Stimulated activated effector memory CD8-positive, alpha-beta T cell treated with anti-CD3 and anti-CD28 coated beads, Interleukin-12 subunit alpha, Interleukin-12 subunit beta, amount 100 ng/mL, for 72 hours (primary cell): ENCODE data around the gene FAM193B.
"Not testable (repeated sequence)": the region's sequence is repeated elsewhere in the genome, so short reads cannot be mapped to it uniquely, and the experiment has no call there.

ENCODE experiments used
- ATAC-seq: fragments of 150-1000 bp; cut with Tn5 transposase; 2 replicates; pipeline ENCODE4 v1.10.0; 2021
- DNase-seq, 2 donors: peaks; one replicate each; pipeline ENCODE4 v3.0.0; 2021 to 2022; ENCODE audit warnings: low spot score in 2 of 2
- H3K27ac Mint-ChIP-seq: one replicate; pipeline ENCODE4 v1.8.0; 2022; ENCODE audit warnings: mild to moderate bottlenecking, mixed read lengths
- H3K36me3 Mint-ChIP-seq: one replicate; pipeline ENCODE4 v1.8.0; 2022; ENCODE audit warnings: mild to moderate bottlenecking, mixed read lengths
- H3K4me1 Mint-ChIP-seq: one replicate; pipeline ENCODE4 v1.8.0; 2022; ENCODE audit warnings: mixed read lengths
- H3K4me3 Mint-ChIP-seq: one replicate; pipeline ENCODE4 v1.8.0; 2022; ENCODE audit warnings: mild to moderate bottlenecking, mixed read lengths
- H3K9me3 Mint-ChIP-seq: one replicate; pipeline ENCODE4 v1.8.0; 2022; ENCODE audit warnings: mixed read lengths

FAM193B gene

GRCh38 chr5:177485753-177486152, 68.6 kb downstream of the FAM193B start:
- ATAC-seq, H3K9me3 Mint-ChIP-seq, DNase-seq, H3K4me3 Mint-ChIP-seq, H3K27ac Mint-ChIP-seq: not testable (repeated sequence)
- Mint-ChIP-seq H3K4me1 (peaks cover 19% of the 10 kb centered on the region), H3K36me3 (peaks cover 64% of the 10 kb centered on the region)

- Mint-ChIP-seq H3K4me3 (no peak overlapping the region), H3K27ac (peak overlapping the region; percentile 79), H3K4me1 (peaks cover 15% of the 10 kb centered on the region), H3K36me3 (peaks cover 57% of the 10 kb centered on the region), H3K9me3 (no peaks in the 10 kb centered on the region)
- no peak for DNase-seq
- ATAC-seq = no peak
Measured at GRCh38 chr5:177484902-177485549, 69.3 kb downstream of the FAM193B start.

GRCh38 chr5:177483994-177484901, 70.1 kb downstream of the FAM193B start:
- Mint-ChIP-seq H3K9me3 (no peaks in the 10 kb centered on the region), H3K4me3 (no peak overlapping the region), H3K36me3 (peaks cover 62% of the 10 kb centered on the region), H3K27ac (peak overlapping the region; percentile 79), H3K4me1 (peaks cover 20% of the 10 kb centered on the region)
- ATAC-seq = peak; percentile 3
- DNase-seq = no peak

- Mint-ChIP-seq H3K4me3 (no peak overlapping the region), H3K27ac (no peak overlapping the region), H3K9me3 (no peaks in the 10 kb centered on the region), H3K36me3 (peaks cover 60% of the 10 kb centered on the region), H3K4me1 (peaks cover 29% of the 10 kb centered on the region)
- no peak for ATAC-seq
- DNase-seq = no peak
Measured at GRCh38 chr5:177483042-177483441, 71.3 kb downstream of the FAM193B start.

- DNase-seq = no peak
- Mint-ChIP-seq H3K27ac (no peak overlapping the region), H3K36me3 (peaks cover 53% of the 10 kb centered on the region), H3K4me1 (peaks cover 34% of the 10 kb centered on the region), H3K9me3 (no peaks in the 10 kb centered on the region), H3K4me3 (no peak overlapping the region)
- no peak for ATAC-seq
Measured at GRCh38 chr5:177482359-177482795, 72.0 kb downstream of the FAM193B start.

GRCh38 chr5:177479774-177480173, 74.6 kb downstream of the FAM193B start:
- Mint-ChIP-seq H3K36me3 (peaks cover 29% of the 10 kb centered on the region), H3K9me3 (no peaks in the 10 kb centered on the region), H3K4me1 (peaks cover 48% of the 10 kb centered on the region), H3K27ac (peak overlapping the region; percentile 98), H3K4me3 (no peak overlapping the region)
- ATAC-seq (no peak), DNase-seq (no peak)

- Mint-ChIP-seq H3K4me3 (peak overlapping the region; percentile 42), H3K27ac (peak overlapping the region; percentile 98), H3K4me1 (peaks cover 49% of the 10 kb centered on the region), H3K36me3 (peaks cover 27% of the 10 kb centered on the region), H3K9me3 (no peaks in the 10 kb centered on the region)
- ATAC-seq = peak; percentile 75
- DNase-seq = peak in 1 of 2 donors; percentile 66
Measured at GRCh38 chr5:177478711-177479646, 75.4 kb downstream of the FAM193B start.

GRCh38 chr5:177477701-177478477, 76.5 kb downstream of the FAM193B start:
- Mint-ChIP-seq H3K36me3 (peaks cover 23% of the 10 kb centered on the region), H3K4me1 (peaks cover 53% of the 10 kb centered on the region), H3K4me3 (no peak overlapping the region), H3K27ac (peak overlapping the region; percentile 98), H3K9me3 (no peaks in the 10 kb centered on the region)
- ATAC-seq (no peak), DNase-seq (no peak)

- ATAC-seq (no peak), DNase-seq (no peak)
- Mint-ChIP-seq H3K27ac (peak overlapping the region; percentile 69), H3K36me3 (peaks cover 19% of the 10 kb centered on the region), H3K4me3 (peak overlapping the region; percentile 21), H3K9me3 (no peaks in the 10 kb centered on the region), H3K4me1 (peaks cover 60% of the 10 kb centered on the region)
Measured at GRCh38 chr5:177476531-177477233, 77.7 kb downstream of the FAM193B start.

GRCh38 chr5:177475563-177476427, 78.6 kb downstream of the FAM193B start:
- H3K4me1 Mint-ChIP-seq = peaks cover 69% of the 10 kb centered on the region
- DNase-seq = no peak
- no peak for ATAC-seq
- peak overlapping the region; percentile 79 for H3K4me3 Mint-ChIP-seq
- H3K36me3 Mint-ChIP-seq = peaks cover 25% of the 10 kb centered on the region
- no peaks in the 10 kb centered on the region for H3K9me3 Mint-ChIP-seq
- H3K27ac Mint-ChIP-seq = peak overlapping the region; percentile 69

- H3K4me1 Mint-ChIP-seq = peaks cover 75% of the 10 kb centered on the region
- H3K4me3 Mint-ChIP-seq = peak overlapping the region; percentile 79
- H3K9me3 Mint-ChIP-seq = no peaks in the 10 kb centered on the region
- ATAC-seq (no peak), DNase-seq (no peak)
- peaks cover 25% of the 10 kb centered on the region for H3K36me3 Mint-ChIP-seq
- H3K27ac Mint-ChIP-seq = peak overlapping the region; percentile 93
Measured at GRCh38 chr5:177474846-177475562, 79.4 kb downstream of the FAM193B start.

- Mint-ChIP-seq H3K27ac (peak overlapping the region; percentile 93), H3K4me1 (peaks cover 75% of the 10 kb centered on the region)
Measured at GRCh38 chr5:177474002-177474476, 80.3 kb downstream of the FAM193B start.

More at GRCh38 chr5:177474002-177474476, 80.3 kb downstream of the FAM193B start:
- Mint-ChIP-seq H3K9me3 (no peaks in the 10 kb centered on the region), H3K36me3 (peaks cover 15% of the 10 kb centered on the region), H3K4me3 (peak overlapping the region; percentile 79)
- ATAC-seq (no peak), DNase-seq (no peak)
